HG03196 (cell line): ENCODE data around the gene ZNF37A.
"Not testable (repeated sequence)": the region's sequence is repeated elsewhere in the genome, so short reads cannot be mapped to it uniquely, and the experiment has no call there.

ENCODE experiments used
- ATAC-seq: cut with Tn5 transposase; IDR thresholded peaks from one replicate; pipeline ENCODE4 v1.9.1; 2021; ENCODE audit not compliant: unreplicated experiment

The ZNF37A gene

DNA sequence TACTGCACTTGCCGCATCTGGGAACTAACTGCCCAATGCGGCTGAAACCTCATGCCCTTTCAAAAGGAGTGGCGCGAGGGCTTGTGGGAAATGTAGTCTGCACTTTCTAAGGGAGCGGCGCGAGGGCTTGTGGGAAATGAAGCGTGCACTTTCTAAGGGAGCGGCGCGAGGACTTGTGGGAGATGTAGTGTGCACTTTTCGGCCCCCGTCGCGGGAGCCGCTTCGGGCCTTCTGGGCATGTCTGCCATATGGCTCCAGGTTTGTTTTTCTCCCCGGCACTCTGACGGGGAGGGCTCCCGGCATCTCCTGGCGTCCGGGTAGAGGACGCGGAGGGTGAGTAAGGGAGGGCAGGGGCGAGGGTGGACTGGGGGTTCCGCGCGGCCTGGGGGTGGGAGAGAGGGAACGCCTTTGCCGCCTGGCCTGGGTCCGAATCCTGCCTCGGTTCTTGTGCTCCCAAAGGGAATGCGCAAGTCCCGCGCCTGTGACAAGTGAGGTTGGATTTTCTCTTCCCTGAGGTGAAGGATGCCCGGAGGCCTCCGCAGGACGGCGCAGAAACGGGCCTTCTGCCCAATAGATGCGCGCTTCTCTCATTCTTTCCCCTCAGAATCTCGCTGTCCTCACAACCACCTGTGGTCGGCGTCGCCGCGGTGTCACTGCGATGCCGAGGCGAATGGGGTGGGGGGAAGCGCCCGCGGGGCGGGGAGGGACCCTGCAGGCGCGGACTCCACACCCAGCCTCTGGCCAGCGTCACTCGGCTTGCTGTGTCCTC is at the start of gene ZNF37A:
Gene ZNF37A, plus strand, starts transcription at position 180 of the 769 bp plus-strand sequence. CDS start 2,281 bp downstream, outside the sequence.
- ATAC-seq = peak; percentile 98

DNA sequence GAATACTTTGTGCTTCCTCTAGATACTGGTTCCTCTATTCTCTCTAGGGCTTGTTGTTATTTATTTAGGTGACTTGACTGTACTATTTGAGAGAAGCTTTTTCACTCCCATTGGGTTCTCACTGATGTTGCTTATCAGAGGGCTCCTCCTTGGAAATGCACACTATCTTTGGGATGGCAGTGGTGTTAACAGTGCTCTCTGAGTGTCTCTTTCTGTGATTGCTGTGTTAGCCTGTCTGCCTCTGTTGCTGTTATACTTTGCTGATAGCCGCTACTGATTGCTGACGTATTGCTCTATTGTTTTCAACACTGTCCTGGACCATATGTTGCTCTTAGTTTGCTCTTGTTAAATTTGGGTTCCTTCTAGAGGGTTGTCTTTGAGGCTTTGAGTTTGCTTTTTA is 49.0 kb upstream of the ZNF37A start:
- ATAC-seq = no peak

DNA sequence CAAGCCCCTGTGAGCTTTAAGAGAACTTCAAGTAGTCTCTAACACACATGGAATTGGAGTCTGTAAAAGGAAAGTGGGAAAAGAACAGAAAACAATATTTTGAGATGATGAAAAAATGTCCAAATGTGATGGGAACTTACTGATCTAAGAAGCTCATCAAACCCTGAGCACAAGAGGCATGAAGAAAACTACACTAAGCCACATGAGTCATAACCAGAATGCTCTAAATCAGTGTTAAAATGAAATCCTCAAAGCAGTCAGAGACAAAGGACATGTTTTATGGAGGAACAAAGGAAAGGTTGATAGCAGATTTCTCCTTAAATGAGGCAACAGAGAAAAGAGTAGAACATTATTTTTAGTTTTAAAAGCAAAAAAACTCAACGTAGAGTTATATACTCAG is 46.5 kb upstream of the ZNF37A start:
- ATAC-seq = peak; percentile 55

DNA sequence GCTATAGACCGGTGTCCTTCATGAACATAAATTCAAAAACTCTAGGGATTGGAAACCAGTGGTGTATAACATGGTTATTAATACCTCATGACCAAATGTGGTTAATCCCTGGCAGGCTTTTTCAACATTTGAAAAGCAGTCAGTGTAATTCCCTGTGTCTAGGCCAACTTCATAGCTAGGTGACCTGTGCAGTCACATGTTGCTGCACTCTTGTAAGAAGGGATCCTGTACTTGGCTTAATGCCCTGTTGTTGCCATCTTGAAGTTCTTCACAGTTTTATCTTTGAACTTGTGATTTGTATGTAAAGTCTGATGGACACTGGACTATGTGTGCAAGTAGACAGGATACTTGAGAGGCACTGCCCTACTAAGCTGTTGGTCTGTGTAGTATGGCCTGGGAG is 43.9 kb upstream of the ZNF37A start:
- ATAC-seq = no peak

DNA sequence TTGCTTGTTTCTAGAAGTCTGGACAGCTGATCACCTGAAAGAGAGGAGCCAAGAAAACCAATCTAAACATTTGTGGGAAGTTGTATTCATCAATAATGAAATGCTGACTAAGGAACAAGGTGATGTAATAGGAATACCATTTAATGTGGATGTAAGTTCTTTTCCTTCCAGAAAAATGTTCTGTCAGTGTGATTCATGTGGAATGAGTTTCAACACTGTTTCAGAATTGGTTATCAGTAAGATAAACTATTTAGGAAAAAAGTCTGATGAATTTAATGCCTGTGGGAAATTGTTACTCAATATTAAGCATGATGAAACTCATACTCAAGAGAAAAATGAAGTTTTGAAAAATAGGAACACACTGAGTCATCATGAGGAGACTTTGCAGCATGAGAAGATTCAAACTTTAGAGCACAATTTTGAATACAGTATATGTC is 39.8 kb upstream of the ZNF37A start:
- no peak for ATAC-seq

DNA sequence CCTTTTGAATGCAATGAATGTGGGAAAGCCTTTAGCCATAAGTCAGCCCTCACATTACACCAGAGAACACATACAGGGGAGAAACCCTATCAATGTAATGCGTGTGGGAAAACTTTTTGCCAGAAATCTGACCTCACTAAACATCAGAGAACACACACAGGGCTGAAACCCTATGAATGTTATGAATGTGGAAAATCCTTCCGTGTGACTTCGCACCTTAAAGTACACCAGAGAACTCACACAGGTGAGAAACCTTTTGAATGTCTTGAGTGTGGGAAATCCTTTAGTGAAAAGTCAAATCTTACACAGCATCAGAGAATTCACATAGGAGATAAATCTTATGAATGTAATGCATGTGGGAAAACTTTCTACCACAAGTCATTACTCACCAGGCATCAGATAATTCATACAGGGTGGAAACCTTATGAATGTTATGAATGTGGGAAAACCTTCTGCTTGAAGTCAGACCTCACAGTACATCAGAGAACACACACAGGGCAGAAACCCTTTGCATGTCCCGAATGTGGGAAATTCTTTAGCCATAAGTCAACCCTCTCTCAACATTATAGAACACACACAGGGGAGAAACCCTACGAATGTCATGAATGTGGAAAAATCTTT is 38.8 kb upstream of the ZNF37A start:
- ATAC-seq = not testable (repeated sequence)

DNA sequence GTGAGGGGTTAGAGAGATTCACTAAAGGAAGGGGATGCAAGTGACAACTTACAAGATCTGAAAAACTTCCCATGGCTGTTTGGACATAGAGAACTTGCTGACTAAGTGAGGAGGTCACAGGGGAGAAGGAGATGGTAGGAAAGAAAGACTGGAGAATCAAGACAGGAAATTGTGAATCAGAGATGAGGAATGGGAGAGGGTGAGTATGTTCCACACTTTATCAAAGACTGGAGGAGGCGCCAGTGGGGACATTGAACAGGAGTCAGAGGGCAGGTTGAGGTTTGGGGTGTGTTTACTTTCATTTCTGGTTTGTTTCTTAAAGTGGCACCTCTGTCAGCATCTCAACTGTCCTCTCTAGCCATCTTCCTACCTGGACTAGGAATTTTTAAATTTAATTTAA is 24.5 kb upstream of the ZNF37A start:
- not testable (repeated sequence) for ATAC-seq

DNA sequence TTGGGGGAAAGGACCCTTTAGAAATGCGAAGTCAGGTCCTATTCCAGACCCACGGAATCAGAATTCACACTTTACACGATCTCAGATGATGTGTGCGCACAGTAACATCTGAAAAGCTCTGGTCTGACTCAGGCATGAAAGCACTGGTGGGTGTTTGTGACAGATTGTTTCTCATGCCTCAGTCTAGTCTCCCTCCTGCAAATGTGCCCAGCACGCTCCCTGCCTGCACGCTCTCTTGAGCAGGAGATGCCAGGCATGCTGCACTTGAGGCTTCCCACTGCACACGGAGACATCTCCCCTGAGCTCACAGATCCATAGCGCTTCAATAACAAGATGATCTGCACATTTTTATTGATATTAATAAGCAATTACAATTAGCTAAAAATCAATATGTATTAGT is 23.6 kb upstream of the ZNF37A start:
- no peak for ATAC-seq

DNA sequence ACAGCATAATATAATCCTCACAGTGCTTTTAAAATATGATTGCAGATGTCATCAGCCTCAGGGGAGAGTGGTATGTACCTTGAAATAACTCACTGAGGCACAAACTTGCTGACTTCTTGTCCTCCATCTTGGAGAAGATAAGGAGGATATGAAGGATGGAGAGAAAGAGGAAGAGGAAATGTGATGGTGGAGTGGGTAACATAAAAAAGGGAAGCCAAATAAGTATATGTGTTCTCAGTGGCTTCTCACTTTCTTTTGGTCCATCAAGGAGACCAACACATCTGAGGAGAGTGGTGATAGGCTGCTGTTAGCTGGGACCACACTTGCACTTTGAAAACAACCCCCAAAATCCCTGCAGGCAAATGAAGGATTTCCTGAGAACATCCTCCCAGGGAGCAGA is 21.6 kb upstream of the ZNF37A start:
- no peak for ATAC-seq

DNA sequence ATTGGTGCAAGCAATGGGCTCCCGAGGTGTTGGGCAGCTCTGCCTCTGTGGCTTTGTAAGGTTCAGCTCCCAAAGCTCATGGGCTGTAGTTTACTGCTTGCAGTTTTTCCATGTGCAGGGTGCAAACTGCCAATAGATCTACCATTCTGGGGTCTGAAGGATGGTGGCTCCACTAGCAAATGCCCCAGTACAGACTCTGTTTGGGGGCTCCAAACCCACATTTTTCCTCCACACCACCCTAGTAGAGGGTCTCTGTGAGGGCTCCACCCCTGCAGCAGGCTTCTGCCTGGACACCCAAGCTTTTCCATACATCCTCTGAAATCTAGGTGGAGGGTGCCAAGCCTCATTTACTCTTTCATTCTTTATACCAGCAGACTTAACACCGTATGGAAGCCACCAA is 17.4 kb upstream of the ZNF37A start:
- ATAC-seq = no peak

DNA sequence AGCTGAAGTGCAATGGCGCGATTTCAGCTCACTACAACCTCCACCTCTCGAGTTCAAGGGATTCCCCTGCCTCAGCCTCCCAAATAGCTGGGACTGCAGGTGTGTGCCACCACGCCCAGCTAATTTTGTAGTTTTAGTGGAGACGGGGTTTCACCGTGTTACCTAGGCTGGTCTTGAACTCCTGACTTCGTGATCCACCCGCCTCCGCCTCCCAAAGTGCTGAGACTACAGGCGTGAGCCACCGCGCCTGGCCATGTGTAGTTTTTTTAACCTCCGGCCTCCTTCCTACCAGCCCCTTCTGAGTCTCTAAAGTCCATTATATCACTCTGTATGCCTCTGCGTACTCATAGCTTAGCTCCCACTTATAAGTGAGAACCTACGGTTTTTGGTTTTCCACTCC is 819 bp upstream of the ZNF37A start:
- ATAC-seq = not testable (repeated sequence)

DNA sequence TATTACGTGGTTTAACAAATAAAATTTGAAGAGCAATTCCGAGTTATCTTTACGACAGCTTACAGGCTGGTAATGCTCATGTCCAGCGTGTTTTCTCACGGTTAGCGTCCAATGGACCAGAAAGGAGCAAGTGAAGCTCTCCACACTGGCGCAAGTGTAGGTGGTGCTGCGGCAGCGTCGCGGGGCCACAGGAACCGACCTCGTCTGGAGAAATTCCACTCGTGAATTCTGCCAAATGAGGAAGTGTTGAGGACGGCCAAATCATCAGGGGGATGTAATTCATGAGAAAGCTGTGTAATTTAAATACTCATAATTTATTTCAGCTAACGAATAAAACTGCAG is 350 bp upstream of the ZNF37A start:
- ATAC-seq = peak; percentile 23

DNA sequence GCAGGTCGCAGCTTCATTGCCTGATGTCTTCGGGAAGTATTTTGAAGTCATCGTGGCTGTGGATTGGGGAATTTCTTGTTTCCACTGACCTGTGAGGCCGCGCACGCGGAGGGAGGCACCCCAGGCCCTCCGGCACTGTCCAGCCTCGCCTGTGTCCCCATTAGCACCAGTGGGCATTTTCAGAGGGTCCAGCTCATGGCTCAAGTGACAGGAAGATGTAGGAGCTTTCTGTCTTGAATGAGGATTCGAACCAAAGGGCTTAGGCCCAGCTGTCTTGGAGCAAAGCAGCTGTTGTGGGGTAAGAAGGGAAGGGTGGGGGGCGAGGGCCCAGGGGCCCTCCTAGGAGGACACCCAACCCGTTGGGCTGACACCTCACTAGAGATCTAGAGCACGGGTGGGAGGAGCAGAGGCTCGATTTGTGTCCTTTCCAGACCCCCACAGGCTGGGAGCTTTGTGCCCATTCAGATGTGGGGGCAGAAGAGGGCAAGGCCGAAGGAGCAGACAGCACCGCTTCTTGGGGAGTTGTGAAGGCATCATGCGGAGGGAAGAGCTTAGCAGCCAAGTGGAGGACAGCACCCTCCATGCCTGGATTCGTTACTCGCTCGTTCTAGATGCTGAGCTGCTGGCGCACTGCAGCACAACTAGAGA is 914 bp downstream of the ZNF37A start:
- no peak for ATAC-seq

DNA sequence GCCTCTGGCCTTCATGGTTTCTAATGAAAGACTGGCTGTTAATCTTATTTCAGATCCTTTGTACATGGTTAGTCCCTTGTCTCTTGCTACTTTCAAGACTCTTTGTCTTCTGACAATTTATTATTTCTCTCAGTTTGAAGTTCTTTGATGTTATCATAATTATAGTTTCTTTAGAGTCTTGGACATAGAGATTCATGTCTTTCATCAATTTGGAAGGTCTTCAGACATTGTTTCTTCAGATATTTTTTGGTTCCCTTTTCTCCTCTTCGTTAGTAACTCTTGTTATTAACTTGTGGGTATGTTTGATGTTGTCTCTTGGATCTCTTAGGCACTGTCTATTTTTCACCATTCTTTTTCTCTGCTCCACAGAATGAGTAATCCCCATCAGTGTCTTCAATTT is 8.7 kb downstream of the ZNF37A start:
- no peak for ATAC-seq

DNA sequence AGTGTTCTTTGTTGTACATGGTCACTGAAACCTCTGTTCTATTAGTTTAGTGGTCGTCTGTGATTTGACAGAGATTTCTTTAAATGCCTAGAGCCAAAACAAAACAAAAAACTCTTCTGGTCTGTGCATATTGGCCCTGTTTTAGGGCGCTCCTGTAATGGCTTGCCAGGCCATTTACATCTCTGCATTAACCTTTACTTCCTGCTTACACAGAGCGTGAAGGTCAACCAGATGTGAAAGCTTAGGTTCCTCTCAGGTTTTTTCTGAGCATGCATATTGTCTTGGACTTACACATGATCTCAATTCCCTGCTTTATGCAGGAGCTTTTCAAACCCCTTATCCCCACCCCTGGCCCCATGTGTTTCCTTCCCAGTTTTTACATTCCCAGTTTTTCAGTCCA is 9.6 kb downstream of the ZNF37A start:
- ATAC-seq = no peak

DNA sequence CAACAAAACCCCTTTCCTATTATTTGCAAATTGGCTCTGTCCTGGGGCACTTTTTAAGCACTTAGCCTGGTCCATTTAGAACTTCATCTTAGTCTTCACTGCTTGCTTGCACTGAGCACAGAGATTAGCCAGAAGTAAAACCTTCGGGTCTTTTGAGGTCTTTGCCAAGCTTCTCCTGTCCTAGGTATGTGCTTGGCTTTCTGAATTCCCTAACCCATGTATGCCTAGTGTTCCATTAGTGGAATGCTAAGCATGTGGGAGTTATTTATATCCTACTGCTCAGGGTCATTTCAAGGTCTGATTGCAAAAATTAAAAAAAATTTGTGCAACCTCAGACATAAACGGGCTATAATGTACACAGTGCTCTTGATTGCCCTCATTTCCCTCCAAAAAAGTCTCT is 18.0 kb downstream of the ZNF37A start:
- ATAC-seq = no peak

DNA sequence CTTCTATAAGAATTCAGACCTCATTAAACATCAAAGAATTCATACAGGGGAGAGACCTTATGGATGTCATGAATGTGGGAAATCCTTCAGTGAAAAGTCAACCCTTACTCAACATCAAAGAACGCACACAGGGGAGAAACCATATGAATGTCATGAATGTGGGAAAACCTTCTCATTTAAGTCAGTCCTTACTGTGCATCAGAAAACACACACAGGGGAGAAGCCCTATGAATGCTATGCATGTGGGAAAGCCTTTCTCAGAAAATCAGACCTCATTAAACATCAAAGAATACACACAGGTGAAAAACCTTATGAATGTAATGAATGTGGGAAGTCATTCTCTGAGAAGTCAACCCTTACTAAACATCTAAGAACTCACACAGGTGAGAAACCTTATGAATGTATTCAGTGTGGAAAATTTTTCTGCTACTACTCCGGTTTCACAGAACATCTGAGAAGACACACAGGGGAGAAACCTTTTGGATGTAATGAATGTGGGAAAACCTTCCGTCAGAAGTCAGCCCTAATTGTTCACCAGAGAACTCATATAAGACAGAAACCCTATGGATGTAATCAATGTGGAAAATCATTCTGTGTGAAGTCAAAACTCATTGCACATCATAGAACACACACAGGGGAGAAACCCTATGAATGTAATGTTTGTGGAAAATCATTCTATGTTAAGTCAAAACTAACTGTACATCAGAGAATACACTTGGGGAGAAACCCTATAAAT is 24.1 kb downstream of the ZNF37A start:
- ATAC-seq = no peak

DNA sequence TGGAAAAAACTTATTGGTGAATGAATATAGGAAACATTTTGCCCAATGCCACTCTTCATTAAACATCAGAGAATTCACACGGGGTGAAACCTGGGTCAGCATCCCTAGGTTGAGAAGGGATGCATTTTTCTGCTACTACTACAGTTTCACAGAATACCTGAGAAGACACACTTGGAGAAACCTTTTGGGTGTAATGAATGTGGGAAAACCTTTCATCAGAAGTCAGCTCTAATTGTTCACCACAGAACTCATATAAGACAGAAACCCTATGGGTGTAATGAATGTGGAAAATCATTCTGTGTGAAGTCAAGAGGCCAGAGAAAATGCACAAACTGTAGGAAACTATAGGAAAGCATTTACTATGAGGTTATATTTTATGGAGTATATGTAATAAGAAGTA is 24.9 kb downstream of the ZNF37A start:
- ATAC-seq = no peak

DNA sequence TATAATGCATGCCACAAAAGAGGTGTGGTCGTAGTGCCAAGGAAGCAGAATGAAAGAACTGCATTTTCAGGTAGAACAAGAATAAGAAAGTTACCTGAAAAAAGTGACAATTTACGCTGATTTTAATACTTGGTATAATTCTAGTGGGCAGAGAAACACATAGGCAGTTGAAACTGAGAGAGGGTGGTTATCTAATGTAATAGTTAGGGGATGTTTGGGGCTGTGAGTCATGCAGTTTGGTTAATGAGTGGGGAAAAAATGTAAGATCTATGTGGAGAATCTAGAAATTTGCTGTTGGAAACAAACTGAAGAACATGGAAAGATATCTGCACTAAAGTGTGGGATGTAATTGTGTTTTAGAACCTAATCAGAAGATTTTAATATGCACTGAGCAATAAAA is 33.7 kb downstream of the ZNF37A start:
- ATAC-seq = no peak

DNA sequence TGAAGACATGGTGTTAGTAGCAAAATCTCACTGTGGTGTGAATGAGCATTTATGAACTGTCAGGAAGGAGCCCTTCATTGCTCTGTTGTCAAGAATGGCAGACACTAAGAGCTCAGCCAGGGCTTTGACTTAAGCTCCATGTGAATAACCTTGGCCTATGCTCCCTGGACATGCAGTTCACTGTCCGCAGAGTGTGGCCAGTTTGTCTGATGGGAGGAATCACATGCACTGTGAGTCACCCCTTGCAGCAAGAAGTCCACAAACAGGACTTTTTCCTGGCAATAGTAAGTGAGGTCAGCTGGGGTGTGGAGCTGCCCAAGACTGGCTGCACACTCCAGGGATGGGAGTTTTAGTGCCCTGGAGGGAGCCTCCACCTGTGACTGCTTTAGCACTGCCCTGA is 49.5 kb downstream of the ZNF37A start:
- ATAC-seq = no peak

DNA sequence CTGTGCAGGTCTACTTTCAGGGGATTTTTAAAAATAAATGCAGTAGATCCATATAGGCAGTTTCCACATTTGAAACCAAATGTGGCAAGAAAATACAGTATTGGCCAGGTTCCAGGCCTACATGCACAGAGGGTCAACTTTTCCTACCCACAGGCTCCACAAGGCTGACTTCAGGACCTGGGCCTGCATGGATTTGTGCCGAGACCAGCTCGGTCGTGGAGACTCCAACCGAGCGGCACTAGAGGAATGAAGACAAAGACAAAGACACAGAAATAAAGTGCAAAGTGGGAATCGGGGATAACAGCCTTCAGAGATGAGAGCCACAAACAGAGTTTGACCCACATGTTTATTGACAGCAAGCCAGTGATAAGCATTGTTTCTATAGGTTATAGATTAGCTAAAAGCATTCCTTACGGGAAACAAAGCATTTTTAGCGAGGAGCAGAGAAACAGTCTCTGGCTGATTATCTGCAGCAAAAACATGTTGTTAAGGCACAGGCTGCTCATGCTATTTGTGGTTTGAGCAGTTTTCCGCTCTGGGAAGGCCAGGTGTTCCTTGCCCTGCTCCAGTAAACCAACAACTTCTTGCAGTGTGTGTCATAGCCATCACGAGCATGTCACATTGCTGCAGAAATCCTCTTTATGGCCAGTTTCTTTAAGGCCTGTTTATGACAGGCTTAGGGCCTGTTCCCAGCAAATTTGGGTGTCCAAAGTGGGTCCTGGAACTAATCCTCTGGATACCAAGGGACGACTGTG is 52.6 kb downstream of the ZNF37A start:
- ATAC-seq = no peak
